HK-2 (cell line): ENCODE results near the gene SARNP.
"Not testable (repeated sequence)": the region's sequence is repeated elsewhere in the genome, so short reads cannot be mapped to it uniquely, and the experiment has no call there.

Source experiments
- DNase-seq: peaks from one replicate; pipeline ENCODE4 v3.0.0-alpha.2; 2018; ENCODE audit not compliant: unreplicated experiment

SARNP gene

GRCh38 chr12:55839345-55840140, 22.0 kb upstream of the SARNP start:
- no peak for DNase-seq

- no peak for DNase-seq
Observed at GRCh38 chr12:55838361-55838760, 20.8 kb upstream of the SARNP start.

DNA sequence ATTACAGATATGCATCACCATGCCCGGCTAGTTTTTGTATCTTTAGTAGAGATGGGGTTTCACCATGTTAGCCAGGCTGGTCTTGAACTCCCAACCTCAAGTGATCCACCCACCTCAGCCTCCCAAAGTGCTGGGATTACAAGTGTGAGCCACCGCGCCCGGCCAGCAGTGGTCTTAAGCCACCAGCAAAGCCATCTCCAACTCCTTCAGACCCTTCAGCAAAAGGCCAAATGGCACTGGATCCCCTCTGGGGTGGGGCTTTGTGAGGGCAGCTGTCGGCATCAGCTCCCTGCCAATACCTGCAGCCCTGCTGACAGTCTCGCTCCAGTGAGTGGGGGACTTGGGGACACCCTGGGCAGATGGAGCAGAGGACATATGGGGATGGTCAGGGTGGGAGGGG, 16.9 kb upstream of the SARNP start:
- DNase-seq = not testable (repeated sequence)

- DNase-seq = no peak
Observed at GRCh38 chr12:55833056-55833455, 15.5 kb upstream of the SARNP start.

DNA sequence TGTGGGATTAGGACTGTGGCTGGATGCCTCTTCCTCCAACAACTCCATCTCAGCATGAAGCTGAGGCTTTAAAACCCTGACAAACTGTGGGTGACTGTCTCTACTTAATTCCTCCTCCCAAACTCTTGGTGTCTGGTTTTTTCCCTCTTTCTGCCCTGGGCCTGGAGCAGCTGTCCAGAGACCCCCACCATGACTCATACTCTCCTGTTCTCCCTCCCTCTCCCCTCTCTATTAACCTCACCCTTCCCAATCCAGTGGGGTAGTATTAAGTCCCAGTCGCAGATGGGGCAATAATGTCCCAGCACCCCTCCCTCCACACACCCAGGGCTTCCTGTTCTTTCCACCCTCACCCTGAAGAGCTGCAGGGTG, 13.9 kb upstream of the SARNP start:
- DNase-seq = no peak

DNA sequence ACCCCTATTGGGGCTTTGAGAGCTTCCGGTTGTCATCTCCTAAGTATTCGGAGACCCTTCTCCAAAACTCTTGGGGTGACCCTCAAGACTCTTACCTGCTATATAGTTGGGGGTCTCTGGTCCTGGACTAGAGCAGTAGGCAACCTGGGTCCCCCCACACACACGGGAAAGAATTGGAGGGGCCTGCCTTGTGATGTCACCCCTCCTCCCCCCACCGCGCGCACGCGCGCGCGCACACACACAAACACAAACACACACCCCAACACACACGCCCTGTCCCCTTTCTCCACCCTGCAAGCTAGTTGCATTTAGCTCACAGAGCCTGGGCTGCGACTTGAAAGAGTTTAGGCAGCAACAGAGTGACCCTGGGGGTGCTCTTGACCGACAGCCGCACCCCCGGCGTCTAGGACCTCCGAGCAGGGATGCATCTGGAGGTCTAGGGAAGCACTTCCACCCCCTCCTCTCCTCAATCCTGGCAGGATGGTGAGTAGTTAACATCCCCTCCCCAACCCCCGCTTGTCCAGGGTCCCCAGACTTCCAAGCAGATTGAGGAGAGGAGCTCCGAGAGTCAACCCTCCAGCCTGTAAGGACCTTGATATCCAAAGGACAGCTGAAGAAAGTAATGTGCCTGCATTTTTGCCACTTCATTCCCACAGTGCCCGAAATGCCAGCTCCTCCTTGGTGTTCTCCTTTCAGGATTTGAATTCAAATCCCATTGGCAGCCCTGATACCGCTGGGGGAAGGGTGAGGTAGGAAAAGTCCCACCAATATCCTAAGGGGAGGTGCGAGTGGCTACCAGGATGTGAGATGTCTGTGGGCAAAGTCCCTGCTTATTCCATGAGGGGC, 13.3 kb upstream of the SARNP start:
- DNase-seq = no peak

GRCh38 chr12:55829967-55830600, 12.6 kb upstream of the SARNP start:
- DNase-seq = no peak

- no peak for DNase-seq
Observed at GRCh38 chr12:55828357-55828756, 10.8 kb upstream of the SARNP start.

DNA sequence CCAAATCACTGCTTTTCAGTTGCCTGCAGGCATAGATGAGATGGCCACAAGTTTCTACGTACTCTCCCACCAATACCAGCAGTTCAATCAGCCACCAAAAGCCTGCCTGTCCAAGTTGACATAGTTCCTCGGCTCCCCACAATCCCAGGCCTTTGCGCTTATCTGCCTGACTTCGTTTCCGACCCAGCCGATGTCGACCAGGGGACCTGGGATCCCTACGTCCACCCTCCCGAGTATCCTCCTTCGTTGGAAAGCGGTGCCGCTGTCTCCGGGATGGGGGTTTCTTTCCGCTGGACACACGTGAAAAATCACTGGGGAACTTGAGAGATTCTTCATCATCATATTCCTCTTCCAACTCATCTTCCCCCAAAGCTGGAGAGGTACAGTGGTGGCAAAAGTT, 10.3 kb upstream of the SARNP start:
- no peak for DNase-seq

- no peak for DNase-seq
Observed at GRCh38 chr12:55824726-55825125, 7.2 kb upstream of the SARNP start.

DNA sequence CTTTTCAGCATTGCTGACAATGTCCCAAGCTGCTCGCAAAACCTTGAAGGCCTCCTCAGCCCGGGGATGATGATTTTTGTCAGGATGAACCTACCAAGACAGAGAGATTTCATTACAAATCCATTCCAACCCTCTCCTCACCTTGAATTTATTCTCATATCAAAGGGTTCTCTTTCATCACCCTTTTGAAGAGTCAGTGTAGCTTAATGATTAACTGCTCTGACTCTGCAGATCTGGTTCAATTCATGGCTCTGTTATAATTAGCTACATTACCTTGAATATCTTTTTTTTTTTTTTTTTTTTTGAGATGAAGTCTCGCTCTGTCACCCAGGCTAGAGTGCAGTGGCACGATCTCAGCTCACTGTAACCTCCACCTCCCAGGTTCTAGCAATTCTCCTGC, 5.9 kb upstream of the SARNP start:
- no peak for DNase-seq

GRCh38 chr12:55822228-55822627, 4.7 kb upstream of the SARNP start:
- DNase-seq = peak; percentile 39

- no peak for DNase-seq
Observed at GRCh38 chr12:55820679-55821078, 3.2 kb upstream of the SARNP start.

DNA sequence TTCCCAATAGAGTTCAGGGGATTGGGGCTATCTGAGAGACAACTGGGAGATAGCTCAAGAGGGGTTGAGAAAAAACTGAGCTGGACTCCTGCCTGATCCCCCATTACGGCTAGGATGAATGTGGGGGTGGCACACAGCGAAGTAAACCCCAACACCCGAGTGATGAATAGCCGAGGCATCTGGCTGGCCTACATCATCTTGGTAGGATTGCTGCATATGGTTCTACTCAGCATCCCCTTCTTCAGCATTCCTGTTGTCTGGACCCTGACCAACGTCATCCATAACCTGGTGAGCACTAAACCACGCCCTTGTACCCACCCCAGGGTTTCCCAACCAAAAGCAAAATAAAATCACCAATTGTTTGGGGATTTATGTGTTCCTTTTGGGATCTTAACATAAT, 1.4 kb upstream of the SARNP start:
- no peak for DNase-seq

DNA sequence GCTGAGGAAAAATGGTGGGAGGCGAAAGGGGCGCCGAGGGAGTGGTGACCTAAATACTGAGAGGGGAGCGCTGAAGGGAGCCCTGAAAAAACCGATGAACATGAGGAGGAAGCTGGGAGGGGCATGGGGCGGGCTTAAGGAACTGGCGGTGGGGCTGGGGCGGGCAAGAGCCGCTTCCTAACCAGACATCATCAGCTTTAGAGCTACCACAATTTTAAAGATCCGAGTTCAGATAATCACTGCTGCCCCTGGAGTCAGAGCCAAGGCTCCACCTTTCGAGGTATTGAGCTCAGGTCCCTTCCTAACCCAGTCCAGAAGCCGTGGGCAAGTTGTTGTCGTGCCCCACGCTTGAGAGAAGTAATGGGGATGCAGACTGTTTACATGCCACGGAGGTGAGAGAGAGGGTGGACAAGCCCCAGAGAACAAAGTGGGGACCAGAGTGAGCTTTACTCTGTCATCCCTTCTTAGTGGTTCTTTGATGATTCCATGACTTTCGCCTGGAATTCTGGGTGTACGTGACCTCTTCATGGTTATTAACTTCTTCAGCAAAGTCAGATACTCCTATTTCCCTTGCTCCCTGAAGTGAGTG, 710 bp upstream of the SARNP start:
- no peak for DNase-seq

DNA sequence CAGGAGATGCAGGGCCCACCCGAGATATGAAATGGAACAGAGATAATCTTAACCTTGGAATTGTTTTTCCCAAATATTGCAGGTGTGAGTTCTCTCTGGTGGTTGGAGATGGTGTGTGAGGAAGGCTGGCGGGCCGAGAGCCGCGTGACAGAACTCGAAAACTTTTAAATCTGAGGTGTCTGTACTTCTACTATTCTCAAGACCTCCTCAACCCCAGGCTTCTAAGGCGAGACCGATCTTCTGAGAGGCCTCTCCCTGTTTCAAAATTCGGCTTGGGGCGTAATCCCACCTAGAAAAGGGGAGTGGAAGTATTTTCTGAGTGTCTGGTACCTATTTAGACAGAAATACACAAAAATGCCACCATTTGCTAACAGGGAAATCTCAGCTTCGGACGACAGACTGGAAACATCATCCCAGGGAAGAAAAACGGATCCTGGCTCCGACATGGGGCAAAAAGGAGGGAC, 611 bp downstream of the SARNP start:
- no peak for DNase-seq

GRCh38 chr12:55815473-55815872, 2.1 kb downstream of the SARNP start:
- DNase-seq = no peak

GRCh38 chr12:55814257-55814656, 3.3 kb downstream of the SARNP start:
- no peak for DNase-seq

DNA sequence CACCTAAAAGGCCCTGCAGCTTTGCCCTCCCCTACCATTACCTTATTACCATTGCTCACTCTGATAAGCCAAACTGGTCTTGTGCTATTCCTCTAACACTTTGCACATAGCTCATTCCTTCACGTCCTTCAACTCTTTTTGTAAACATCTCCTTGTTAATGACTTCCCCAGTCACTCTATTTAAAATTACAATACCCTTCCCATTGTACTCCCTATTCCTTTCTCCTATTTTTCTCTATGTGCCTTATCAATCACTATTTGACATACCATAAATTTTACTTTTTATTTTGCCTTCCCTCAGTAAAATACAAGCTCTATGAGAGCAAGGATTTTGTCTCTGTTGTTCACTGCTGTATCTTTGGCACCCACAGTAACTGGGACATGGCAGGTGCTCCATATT, 5.4 kb downstream of the SARNP start:
- DNase-seq = no peak

- no peak for DNase-seq
Observed at GRCh38 chr12:55809274-55809673, 8.2 kb downstream of the SARNP start.

GRCh38 chr12:55806982-55807381, 10.5 kb downstream of the SARNP start:
- no peak for DNase-seq

- no peak for DNase-seq
Observed at GRCh38 chr12:55797550-55797949, 20.0 kb downstream of the SARNP start.
